Duodenal mucosa (tissue), 2 donors: ENCODE measurements around the gene ARPP21.

ENCODE experiments used
- H3K27ac ChIP-seq: one replicate; pipeline ENCODE4 v1.7.0; 2013; ENCODE audit warnings: low read depth, low read length
- H3K27me3 ChIP-seq, 2 donors: one replicate each; pipeline ENCODE4 v1.7.0; 2013; ENCODE audit warnings: low read length in 2 of 2, control low read depth in 1 of 2; ENCODE audit not compliant: insufficient read depth in 2 of 2, control insufficient read depth in 1 of 2
- H3K36me3 ChIP-seq, 2 donors: one replicate each; pipeline ENCODE4 v1.7.0; 2013; ENCODE audit warnings: low read length in 2 of 2, control low read depth in 1 of 2; ENCODE audit not compliant: insufficient read depth in 2 of 2, control insufficient read depth in 1 of 2
- H3K4me1 ChIP-seq, 2 donors: one replicate each; pipeline ENCODE4 v1.7.0; 2013; ENCODE audit warnings: low read length in 2 of 2, control low read depth in 1 of 2; ENCODE audit not compliant: insufficient read depth in 2 of 2, control insufficient read depth in 1 of 2
- H3K4me3 ChIP-seq, 2 donors: one replicate each; pipeline ENCODE4 v1.7.0; 2013; ENCODE audit warnings: low read length in 2 of 2, low read depth in 1 of 2
- H3K9ac ChIP-seq, 2 donors: one replicate each; pipeline ENCODE4 v1.7.0; 2013; ENCODE audit warnings: low read length in 2 of 2, low read depth in 1 of 2
- H3K9me3 ChIP-seq, 2 donors: one replicate each; pipeline ENCODE4 v1.7.0; 2013; ENCODE audit warnings: low read length in 2 of 2, control low read depth in 1 of 2; ENCODE audit not compliant: control insufficient read depth in 1 of 2

The ARPP21 gene

GRCh38 chr3:35745351-35745750 is 106.0 kb downstream of the ARPP21 start:
- Histone ChIP-seq H3K27ac (no peak overlapping the region), H3K4me1 (no peaks in the 10 kb centered on the region), H3K36me3 (no peaks in the 10 kb centered on the region), H3K9ac (no peak overlapping the region), H3K4me3 (no peak overlapping the region), H3K27me3 (no peaks in the 10 kb centered on the region), H3K9me3 (no peaks in the 10 kb centered on the region)

- Histone ChIP-seq H3K4me1 (no peaks in the 10 kb centered on the region), H3K27ac (no peak overlapping the region), H3K9ac (no peak overlapping the region), H3K36me3 (no peaks in the 10 kb centered on the region), H3K9me3 (no peaks in the 10 kb centered on the region), H3K4me3 (no peak overlapping the region), H3K27me3 (no peaks in the 10 kb centered on the region)
Observed at GRCh38 chr3:35745802-35746484, 106.6 kb downstream of the ARPP21 start.

DNA sequence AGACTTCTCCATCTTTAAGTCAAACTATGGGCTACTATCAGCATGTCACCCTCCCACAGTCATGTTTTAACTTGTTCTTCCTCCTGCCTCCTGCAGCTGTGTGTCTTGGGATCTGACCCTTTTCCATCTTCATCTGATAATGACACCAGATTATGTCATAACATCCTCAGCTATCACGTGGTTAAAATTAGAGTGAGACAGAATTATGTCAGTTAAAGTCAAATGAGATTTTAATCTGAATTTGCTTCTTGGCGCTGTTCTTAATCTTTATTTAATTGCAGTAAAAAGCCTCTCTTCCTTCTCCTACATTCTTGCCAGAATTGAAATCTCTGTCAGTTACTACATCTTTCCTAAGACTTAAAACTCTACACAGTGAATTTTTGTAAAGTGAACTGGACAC is 107.2 kb downstream of the ARPP21 start:
- Histone ChIP-seq H3K4me1 (no peaks in the 10 kb centered on the region), H3K27ac (no peak overlapping the region), H3K9ac (no peak overlapping the region), H3K36me3 (no peaks in the 10 kb centered on the region), H3K9me3 (no peaks in the 10 kb centered on the region), H3K27me3 (no peaks in the 10 kb centered on the region), H3K4me3 (no peak overlapping the region)

DNA sequence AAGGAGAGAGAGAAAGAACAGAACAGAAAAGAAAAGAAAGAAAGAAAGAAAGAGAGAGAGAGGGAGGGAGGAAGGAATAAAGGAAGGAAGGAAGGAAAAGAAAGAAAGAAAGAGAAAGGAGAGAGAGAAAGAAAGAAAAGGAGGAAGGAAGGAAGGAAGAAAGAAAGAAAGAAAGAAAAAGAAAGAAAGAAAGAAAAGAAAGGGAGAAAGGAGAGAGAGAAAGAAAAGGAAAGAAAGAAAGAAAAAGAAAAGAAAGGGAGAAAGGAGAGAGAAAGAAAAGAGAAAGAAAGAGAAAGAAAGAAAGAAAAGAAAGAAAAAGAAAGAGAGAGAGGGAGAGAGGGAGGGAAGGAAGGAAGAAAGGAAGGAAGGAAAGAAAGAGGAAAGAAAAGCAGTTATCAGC is 108.8 kb downstream of the ARPP21 start:
- no peaks in the 10 kb centered on the region for H3K9me3 ChIP-seq
- no peak overlapping the region for H3K4me3 ChIP-seq
- H3K9ac ChIP-seq = no peak overlapping the region
- no peaks in the 10 kb centered on the region for H3K27me3 ChIP-seq
- no peaks in the 10 kb centered on the region for H3K36me3 ChIP-seq
- no peak overlapping the region for H3K27ac ChIP-seq
- no peaks in the 10 kb centered on the region for H3K4me1 ChIP-seq

- Histone ChIP-seq H3K9me3 (no peaks in the 10 kb centered on the region), H3K4me3 (no peak overlapping the region), H3K27me3 (no peaks in the 10 kb centered on the region), H3K9ac (no peak overlapping the region), H3K4me1 (no peaks in the 10 kb centered on the region), H3K27ac (no peak overlapping the region), H3K36me3 (no peaks in the 10 kb centered on the region)
Observed at GRCh38 chr3:35751207-35751606, 111.9 kb downstream of the ARPP21 start.

- Histone ChIP-seq H3K36me3 (no peaks in the 10 kb centered on the region), H3K27ac (no peak overlapping the region), H3K4me1 (no peaks in the 10 kb centered on the region), H3K9ac (no peak overlapping the region), H3K9me3 (no peaks in the 10 kb centered on the region), H3K27me3 (no peaks in the 10 kb centered on the region), H3K4me3 (no peak overlapping the region)
Observed at GRCh38 chr3:35757991-35758757, 118.8 kb downstream of the ARPP21 start.

DNA sequence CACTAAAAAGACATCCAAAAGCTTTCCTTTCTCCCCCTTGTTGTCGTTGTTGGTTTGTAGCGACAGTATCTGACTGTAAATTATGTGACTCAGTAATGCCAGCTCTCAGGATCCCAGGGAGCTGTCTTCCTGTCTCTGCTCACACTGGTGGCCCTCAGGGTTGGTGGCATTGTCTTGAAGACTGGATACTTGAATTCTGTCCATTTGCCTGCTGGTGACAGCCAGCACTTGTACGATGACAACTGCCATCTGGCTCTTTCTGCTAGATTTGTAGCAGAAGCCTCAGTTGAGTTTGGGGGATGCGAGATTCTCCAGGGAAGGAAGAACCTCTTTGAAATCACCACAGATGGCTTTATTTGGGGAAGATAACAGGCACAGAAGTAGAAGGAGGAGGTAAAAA is 120.8 kb downstream of the ARPP21 start:
- H3K36me3 ChIP-seq = no peaks in the 10 kb centered on the region
- no peaks in the 10 kb centered on the region for H3K9me3 ChIP-seq
- H3K27ac ChIP-seq = no peak overlapping the region
- no peaks in the 10 kb centered on the region for H3K4me1 ChIP-seq
- no peaks in the 10 kb centered on the region for H3K27me3 ChIP-seq
- H3K9ac ChIP-seq = no peak overlapping the region
- no peak overlapping the region for H3K4me3 ChIP-seq

- H3K4me3 ChIP-seq = no peak overlapping the region
- H3K27me3 ChIP-seq = no peaks in the 10 kb centered on the region
Observed at GRCh38 chr3:35761311-35761710, 122.0 kb downstream of the ARPP21 start.

DNA sequence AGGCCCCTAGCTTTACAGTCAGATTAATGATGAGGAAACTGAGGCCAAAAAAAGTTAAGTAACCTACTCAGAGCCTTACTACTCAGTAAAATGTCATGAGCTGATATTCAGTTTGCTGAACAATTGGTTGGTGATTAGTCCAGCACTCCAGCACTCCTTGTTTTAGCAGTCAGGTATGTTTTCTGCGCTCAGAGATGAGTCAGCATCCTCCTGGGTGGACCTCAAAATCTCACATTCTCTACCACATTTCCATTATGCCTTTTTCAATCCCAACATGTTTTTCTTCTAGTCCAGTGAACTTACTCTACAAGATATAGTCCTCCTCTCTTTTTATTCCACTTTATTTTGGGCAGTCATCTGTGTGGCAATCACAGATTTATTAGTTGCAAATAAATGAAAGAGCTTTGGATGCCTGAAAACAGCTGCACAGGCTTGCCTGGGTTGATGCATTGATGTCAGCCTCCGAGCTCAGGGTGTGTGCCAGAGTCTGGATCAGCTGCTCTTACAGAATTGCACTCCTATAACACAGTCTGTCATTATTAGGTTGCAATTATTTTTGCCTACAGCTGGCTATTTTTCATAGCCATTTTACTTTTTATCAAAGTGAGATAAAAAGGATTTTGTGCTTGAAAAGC is 133.2 kb downstream of the ARPP21 start:
- H3K9ac ChIP-seq = no peak overlapping the region
- H3K9me3 ChIP-seq = no peaks in the 10 kb centered on the region
- H3K4me3 ChIP-seq = no peak overlapping the region
- H3K36me3 ChIP-seq = no peaks in the 10 kb centered on the region
- H3K4me1 ChIP-seq = no peaks in the 10 kb centered on the region
- H3K27ac ChIP-seq = no peak overlapping the region
- no peaks in the 10 kb centered on the region for H3K27me3 ChIP-seq

More at GRCh38 chr3:35761311-35761710, 122.0 kb downstream of the ARPP21 start:
- no peaks in the 10 kb centered on the region for H3K36me3 ChIP-seq
- no peak overlapping the region for H3K27ac ChIP-seq
- no peaks in the 10 kb centered on the region for H3K9me3 ChIP-seq
- no peak overlapping the region for H3K9ac ChIP-seq
- H3K4me1 ChIP-seq = no peaks in the 10 kb centered on the region

DNA sequence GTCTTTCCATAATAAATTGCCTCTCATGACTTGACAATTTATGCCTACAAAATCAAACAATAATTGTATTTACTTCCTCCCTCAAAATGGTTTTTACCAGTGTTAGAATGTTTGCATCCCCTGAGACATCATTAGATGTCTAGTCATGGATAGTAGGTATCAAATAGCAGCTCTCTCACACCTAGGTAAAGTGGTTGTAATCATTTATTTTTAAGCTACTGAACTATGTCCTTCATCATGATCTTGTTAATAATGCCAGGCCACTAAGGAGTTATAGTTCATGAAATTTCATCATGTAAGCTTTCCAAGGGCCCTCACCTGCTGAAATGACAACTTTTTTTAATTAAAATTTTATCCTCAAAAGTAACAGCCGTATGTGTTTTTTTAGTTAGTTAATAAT is 134.1 kb downstream of the ARPP21 start:
- Histone ChIP-seq H3K4me3 (no peak overlapping the region), H3K36me3 (no peaks in the 10 kb centered on the region), H3K9ac (no peak overlapping the region), H3K9me3 (no peaks in the 10 kb centered on the region), H3K4me1 (no peaks in the 10 kb centered on the region), H3K27ac (no peak overlapping the region), H3K27me3 (no peaks in the 10 kb centered on the region)
